Activated T-helper 17 cell treated with anti-CD3 and anti-CD28 coated beads, Interleukin-2, amount 50 U/mL, for 72 hours (primary cell): Measurements from ENCODE around the gene MDGA2. TPM values are rescaled to one million over a fixed set of nuclear protein-coding genes. Genes with fewer than 3 reads are reported as not detected.
"Not testable (repeated sequence)": the region's sequence is repeated elsewhere in the genome, so short reads cannot be mapped to it uniquely, and the experiment has no call there.

Experiments used
- ATAC-seq: fragments of 150-1000 bp; cut with Tn5 transposase; replicated peaks from 2 replicates; pipeline ENCODE4 v1.10.0; 2021; ENCODE audit warnings: mild to moderate bottlenecking, moderate library complexity
- H3K27ac Mint-ChIP-seq: one replicate; pipeline ENCODE4 v1.8.0; 2022; ENCODE audit warnings: mixed read lengths
- H3K27me3 Mint-ChIP-seq: one replicate; pipeline ENCODE4 v1.8.0; 2022; ENCODE audit warnings: mixed read lengths
- H3K36me3 Mint-ChIP-seq: one replicate; pipeline ENCODE4 v1.8.0; 2022; ENCODE audit warnings: low read depth, mild to moderate bottlenecking, mixed read lengths
- H3K4me1 Mint-ChIP-seq: one replicate; pipeline ENCODE4 v1.8.0; 2022; ENCODE audit warnings: mixed read lengths
- H3K4me3 Mint-ChIP-seq: one replicate; pipeline ENCODE4 v1.8.0; 2022; ENCODE audit warnings: mild to moderate bottlenecking, mixed read lengths
- H3K9me3 Mint-ChIP-seq: one replicate; pipeline ENCODE4 v1.8.0; 2022; ENCODE audit warnings: mixed read lengths
- total RNA-seq, 2 donors: library from RNA; stranded (reverse); gene quantifications; one replicate each; pipeline ENCODE4 v1.2.3, GENCODE V29; 2022

Gene MDGA2
- total RNA-seq, 2 donors from 2014 or later: not detected

GRCh38 chr14:47186486-47186885 lies 488.9 kb downstream of the MDGA2 start:
- H3K27me3 Mint-ChIP-seq: no peaks in the 10 kb centered on the region
- no peaks in the 10 kb centered on the region for H3K36me3 Mint-ChIP-seq
- no peak for ATAC-seq
- no peak overlapping the region for H3K4me3 Mint-ChIP-seq
- no peaks in the 10 kb centered on the region for H3K4me1 Mint-ChIP-seq
- peaks cover 12% of the 10 kb centered on the region for H3K9me3 Mint-ChIP-seq
- no peak overlapping the region for H3K27ac Mint-ChIP-seq

- peaks cover 13% of the 10 kb centered on the region for H3K9me3 Mint-ChIP-seq
- H3K4me1 Mint-ChIP-seq: no peaks in the 10 kb centered on the region
- H3K36me3 Mint-ChIP-seq: no peaks in the 10 kb centered on the region
- no peak overlapping the region for H3K27ac Mint-ChIP-seq
- no peaks in the 10 kb centered on the region for H3K27me3 Mint-ChIP-seq
- no peak for ATAC-seq
- no peak overlapping the region for H3K4me3 Mint-ChIP-seq
Measured at GRCh38 chr14:47179906-47180305, 495.5 kb downstream of the MDGA2 start.

GRCh38 chr14:47171896-47172295 lies 503.5 kb downstream of the MDGA2 start:
- not testable (repeated sequence) for H3K9me3 Mint-ChIP-seq, H3K27me3 Mint-ChIP-seq

GRCh38 chr14:47167402-47167801 lies 508.0 kb downstream of the MDGA2 start:
- Mint-ChIP-seq H3K27me3 (no peaks in the 10 kb centered on the region), H3K4me1 (no peaks in the 10 kb centered on the region), H3K27ac (no peak overlapping the region), H3K9me3 (peaks cover 3% of the 10 kb centered on the region), H3K4me3 (no peak overlapping the region), H3K36me3 (no peaks in the 10 kb centered on the region)
- no peak for ATAC-seq

More at GRCh38 chr14:47171896-47172295, 503.5 kb downstream of the MDGA2 start:
- H3K27ac Mint-ChIP-seq, H3K4me3 Mint-ChIP-seq, H3K36me3 Mint-ChIP-seq, H3K4me1 Mint-ChIP-seq, ATAC-seq: not testable (repeated sequence)

GRCh38 chr14:47155395-47155794 lies 520.0 kb downstream of the MDGA2 start:
- peaks cover 14% of the 10 kb centered on the region for H3K9me3 Mint-ChIP-seq
- ATAC-seq: no peak
- H3K36me3 Mint-ChIP-seq: no peaks in the 10 kb centered on the region
- H3K4me1 Mint-ChIP-seq: no peaks in the 10 kb centered on the region
- H3K27me3 Mint-ChIP-seq: no peaks in the 10 kb centered on the region
- H3K4me3 Mint-ChIP-seq: no peak overlapping the region
- no peak overlapping the region for H3K27ac Mint-ChIP-seq

GRCh38 chr14:47154276-47154797 lies 521.1 kb downstream of the MDGA2 start:
- Mint-ChIP-seq H3K4me3 (no peak overlapping the region), H3K36me3 (no peaks in the 10 kb centered on the region), H3K27ac (no peak overlapping the region), H3K4me1 (no peaks in the 10 kb centered on the region), H3K9me3 (peaks cover 14% of the 10 kb centered on the region), H3K27me3 (no peaks in the 10 kb centered on the region)
- no peak for ATAC-seq

- Mint-ChIP-seq H3K4me3 (no peak overlapping the region), H3K36me3 (no peaks in the 10 kb centered on the region), H3K27me3 (no peaks in the 10 kb centered on the region), H3K27ac (no peak overlapping the region), H3K4me1 (no peaks in the 10 kb centered on the region), H3K9me3 (peaks cover 11% of the 10 kb centered on the region)
- no peak for ATAC-seq
Measured at GRCh38 chr14:47153746-47154145, 521.7 kb downstream of the MDGA2 start.

- H3K9me3 Mint-ChIP-seq: peaks cover 5% of the 10 kb centered on the region
- no peak for ATAC-seq
- no peak overlapping the region for H3K4me3 Mint-ChIP-seq
- H3K4me1 Mint-ChIP-seq: no peaks in the 10 kb centered on the region
- no peak overlapping the region for H3K27ac Mint-ChIP-seq
- H3K27me3 Mint-ChIP-seq: no peaks in the 10 kb centered on the region
- no peaks in the 10 kb centered on the region for H3K36me3 Mint-ChIP-seq
Measured at GRCh38 chr14:47150267-47150666, 525.1 kb downstream of the MDGA2 start.

GRCh38 chr14:47149326-47149725 lies 526.1 kb downstream of the MDGA2 start:
- H3K4me3 Mint-ChIP-seq: no peak overlapping the region

GRCh38 chr14:47148686-47149085 lies 526.7 kb downstream of the MDGA2 start:
- Mint-ChIP-seq H3K27ac (no peak overlapping the region), H3K36me3 (no peaks in the 10 kb centered on the region), H3K27me3 (no peaks in the 10 kb centered on the region), H3K4me1 (no peaks in the 10 kb centered on the region), H3K9me3 (peaks cover 5% of the 10 kb centered on the region), H3K4me3 (no peak overlapping the region)
- no peak for ATAC-seq

More at GRCh38 chr14:47149326-47149725, 526.1 kb downstream of the MDGA2 start:
- no peaks in the 10 kb centered on the region for H3K4me1 Mint-ChIP-seq
- no peaks in the 10 kb centered on the region for H3K27me3 Mint-ChIP-seq
- ATAC-seq: no peak
- H3K27ac Mint-ChIP-seq: no peak overlapping the region
- H3K36me3 Mint-ChIP-seq: no peaks in the 10 kb centered on the region
- peaks cover 5% of the 10 kb centered on the region for H3K9me3 Mint-ChIP-seq

GRCh38 chr14:47120645-47121044 lies 554.8 kb downstream of the MDGA2 start:
- ATAC-seq: no peak
- Mint-ChIP-seq H3K27ac (no peak overlapping the region), H3K4me3 (no peak overlapping the region), H3K4me1 (no peaks in the 10 kb centered on the region), H3K36me3 (no peaks in the 10 kb centered on the region), H3K9me3 (peaks cover 11% of the 10 kb centered on the region), H3K27me3 (no peaks in the 10 kb centered on the region)

GRCh38 chr14:47103771-47104170 lies 571.6 kb downstream of the MDGA2 start:
- ATAC-seq: no peak

GRCh38 chr14:47102472-47102871 lies 572.9 kb downstream of the MDGA2 start:
- H3K27ac Mint-ChIP-seq: no peak overlapping the region
- peaks cover 10% of the 10 kb centered on the region for H3K9me3 Mint-ChIP-seq
- no peaks in the 10 kb centered on the region for H3K36me3 Mint-ChIP-seq
- H3K4me1 Mint-ChIP-seq: no peaks in the 10 kb centered on the region
- H3K4me3 Mint-ChIP-seq: no peak overlapping the region
- no peak for ATAC-seq
- no peaks in the 10 kb centered on the region for H3K27me3 Mint-ChIP-seq

More at GRCh38 chr14:47103771-47104170, 571.6 kb downstream of the MDGA2 start:
- H3K9me3 Mint-ChIP-seq: peaks cover 13% of the 10 kb centered on the region
- no peaks in the 10 kb centered on the region for H3K27me3 Mint-ChIP-seq
- H3K4me3 Mint-ChIP-seq: no peak overlapping the region
- no peak overlapping the region for H3K27ac Mint-ChIP-seq
- no peaks in the 10 kb centered on the region for H3K36me3 Mint-ChIP-seq
- no peaks in the 10 kb centered on the region for H3K4me1 Mint-ChIP-seq

- H3K9me3 Mint-ChIP-seq: peaks cover 5% of the 10 kb centered on the region
- H3K4me1 Mint-ChIP-seq: no peaks in the 10 kb centered on the region
- no peaks in the 10 kb centered on the region for H3K27me3 Mint-ChIP-seq
- no peak overlapping the region for H3K27ac Mint-ChIP-seq
- ATAC-seq: no peak
- no peak overlapping the region for H3K4me3 Mint-ChIP-seq
- H3K36me3 Mint-ChIP-seq: no peaks in the 10 kb centered on the region
Measured at GRCh38 chr14:47085678-47086077, 589.7 kb downstream of the MDGA2 start.

- no peaks in the 10 kb centered on the region for H3K27me3 Mint-ChIP-seq
- ATAC-seq: no peak
- H3K4me3 Mint-ChIP-seq: no peak overlapping the region
- no peaks in the 10 kb centered on the region for H3K36me3 Mint-ChIP-seq
- no peaks in the 10 kb centered on the region for H3K4me1 Mint-ChIP-seq
- H3K27ac Mint-ChIP-seq: no peak overlapping the region
- H3K9me3 Mint-ChIP-seq: no peaks in the 10 kb centered on the region
Measured at GRCh38 chr14:47065326-47065725, 610.1 kb downstream of the MDGA2 start.

- Mint-ChIP-seq H3K36me3 (no peaks in the 10 kb centered on the region), H3K27me3 (no peaks in the 10 kb centered on the region), H3K9me3 (peaks cover 5% of the 10 kb centered on the region), H3K27ac (no peak overlapping the region), H3K4me1 (no peaks in the 10 kb centered on the region), H3K4me3 (no peak overlapping the region)
- no peak for ATAC-seq
Measured at GRCh38 chr14:47060050-47060449, 615.4 kb downstream of the MDGA2 start.
